GM12878 (cell line): ENCODE data around the gene TMEM30A. TPM values are rescaled to one million over a fixed set of nuclear protein-coding genes. Genes with fewer than 3 reads are reported as not detected.

Experiments
- ATAC-seq: fragments of 200-7000 bp; cut with Tn5 transposase; 3 replicates; pipeline ENCODE4 v1.9.1; 2020; ENCODE audit warnings: mild to moderate bottlenecking, moderate library complexity
- BruUV-seq: library from RNA; stranded (reverse); fragments of 400-500 nt; replicated peaks from 2 replicates; lab custom pipeline; 2021; lab: Mats Ljungman, UMichigan
- CTCF ChIA-PET: fragments of 300-600 bp; sonication (Branson Sonifier 250); formaldehyde crosslinking; extraction: SDS; loops from one replicate; lab custom pipeline; 2021; ENCODE audit warnings: inconsistent platforms; lab: Yijun Ruan, JAX
- POLR2A ChIA-PET: fragments of 350-600 bp; formaldehyde crosslinking; extraction: SDS; loops from one replicate; lab custom pipeline; 2021; ENCODE audit warnings: inconsistent platforms; lab: Charles Lee
- RAD21 ChIA-PET: fragments of 300-600 bp; sonication (Branson Sonifier 250); formaldehyde crosslinking; loops from one replicate; lab custom pipeline; 2023; ENCODE audit warnings: antibody characterized with exemption; ENCODE audit not compliant: unreplicated experiment; lab: Charles Lee
- SMC1A ChIA-PET: fragments of 300-600 bp; sonication (Branson Sonifier 250); formaldehyde crosslinking; loops from one replicate; lab custom pipeline; 2023; ENCODE audit not compliant: unreplicated experiment, uncharacterized antibody; lab: Charles Lee
- DNase-seq: peaks from one replicate; pipeline ENCODE4 v3.0.0-alpha.2; 2011; ENCODE audit warnings: low read depth, low spot score
- FAIRE-seq: peaks from 3 replicates; lab custom pipeline; 2011; peaks lifted over from hg19 to GRCh38; lab: Jason Lieb, UNC
- H2AFZ ChIP-seq: 2 replicates; pipeline ENCODE4 v1.6.0; 2011; ENCODE audit warnings: low read depth, low read length, control low read depth; ENCODE audit not compliant: control insufficient read depth
- H3K27ac ChIP-seq: 2 replicates; pipeline ENCODE4 v1.5.1; 2011; ENCODE audit warnings: control low read depth; ENCODE audit not compliant: control insufficient read depth, insufficient read depth
- H3K27me3 ChIP-seq, 2 experiments: replicated peaks in 1 of 2; 2 replicates each; pipeline versions ENCODE4 v1.6.0 to v1.6.1; 2011; ENCODE audit warnings: low read length in 1 of 2; ENCODE audit not compliant: control insufficient read depth in 2 of 2, insufficient read depth in 2 of 2
- H3K36me3 ChIP-seq, 2 experiments: 2 replicates each; pipeline ENCODE4 v1.5.1; 2011; ENCODE audit warnings: low read length in 1 of 2; ENCODE audit not compliant: control insufficient read depth in 2 of 2, insufficient read depth in 2 of 2
- H3K4me1 ChIP-seq: 2 replicates; pipeline ENCODE4 v1.6.1; 2011; ENCODE audit warnings: mild to moderate bottlenecking, low read length, moderate library complexity, mixed read lengths; ENCODE audit not compliant: control insufficient read depth, insufficient read depth
- H3K4me2 ChIP-seq: 2 replicates; pipeline ENCODE4 v1.6.0; 2011; ENCODE audit warnings: control low read depth; ENCODE audit not compliant: control insufficient read depth, insufficient read depth
- H3K4me3 ChIP-seq: fragments of 200-600 bp; sonication (generic); 2 replicates; pipeline ENCODE4 v1.5.1; 2016
- H3K79me2 ChIP-seq: 2 replicates; pipeline ENCODE4 v1.6.0; 2011; ENCODE audit warnings: low read length; ENCODE audit not compliant: control insufficient read depth, insufficient read depth
- H3K9ac ChIP-seq: 2 replicates; pipeline ENCODE4 v1.8.0; 2011; ENCODE audit warnings: low read length, control low read depth, mixed read lengths; ENCODE audit not compliant: control insufficient read depth, insufficient read depth
- H3K9me3 ChIP-seq: replicated peaks from 3 replicates; pipeline ENCODE4 v1.5.1; 2011; ENCODE audit warnings: mild to moderate bottlenecking, low read length; ENCODE audit not compliant: control insufficient read depth, insufficient read depth
- H4K20me1 ChIP-seq: 2 replicates; pipeline ENCODE4 v1.6.0; 2011; ENCODE audit not compliant: control insufficient read depth, insufficient read depth
- FOXK2 ChIP-seq: fragments of 450-650 bp; IDR thresholded peaks from 2 replicates; pipeline ENCODE4 v1.6.1; 2017; ENCODE audit warnings: mild to moderate bottlenecking, moderate library complexity
- MYC ChIP-seq: IDR thresholded peaks from 2 replicates; pipeline ENCODE4 v1.6.1; 2011; ENCODE audit warnings: mild to moderate bottlenecking, low read length, moderate library complexity, inconsistent platforms; ENCODE audit not compliant: insufficient read depth, insufficient replicate concordance, insufficient read length, severe bottlenecking
- PRDM15 ChIP-seq: fragments of 450-650 bp; formaldehyde crosslinking; IDR thresholded peaks from 2 replicates; pipeline ENCODE4 v1.4.0; 2020; ENCODE audit warnings: mild to moderate bottlenecking, moderate library complexity
- RB1 ChIP-seq: fragments of 450-650 bp; formaldehyde crosslinking; IDR thresholded peaks from 2 replicates; pipeline ENCODE4 v1.6.1; 2017; ENCODE audit warnings: mild to moderate bottlenecking, borderline replicate concordance
- SREBF2 ChIP-seq: IDR thresholded peaks from 2 replicates; pipeline ENCODE4 v1.6.1; 2012; ENCODE audit warnings: mild to moderate bottlenecking, low read length
- WRNIP1 ChIP-seq: IDR thresholded peaks from 2 replicates; pipeline ENCODE4 v1.6.1; 2011; ENCODE audit warnings: low read depth, low read length, improper control_type of control experiment, borderline replicate concordance
- WGBS: methylation state at CpG from one replicate; pipeline ENCODE4 v1.1.6; 2016; ENCODE audit warnings: low lambda C conversion rate; ENCODE audit not compliant: insufficient replicate concordance, insufficient coverage; ENCODE audit errors: missing lambda C conversion rate; 5-methylcytosine and 5-hydroxymethylcytosine counted together
- in situ Hi-C: fragments of 300-500 bp; cut with MboI; formaldehyde crosslinking; loops from 9 replicates; pipeline ENCODE4 v1.14.3; 2018; ENCODE audit warnings: mixed read lengths
- intact Hi-C: fragments of 100-400 bp; cut with micrococcal nuclease; formaldehyde crosslinking; loops from one replicate; pipeline ENCODE4 v1.14.2; 2022; ENCODE audit not compliant: unreplicated experiment
- polyA plus RNA-seq, 11 experiments: library from polyadenylated mRNA; depleted of rRNA in 4 of 11; unstranded in 6 of 11; stranded (reverse) in 5 of 11; fragments of >200 nt; fragmentation: Nextera tagmentation in 4 of 11; fragmentation: Illumina TruSeq in 1 of 11; extraction: Ambion mirVana in 4 of 11; extraction: Trizol in 1 of 11; gene quantifications; 1 replicate in 1 of 11; 2 replicates in 10 of 11; pipeline versions ENCODE4 v1.2.1 to v1.2.3, GENCODE V29; 2011 to 2016; ENCODE audit warnings: inconsistent platforms in 2 of 11, missing spikeins in 2 of 11, low read depth in 1 of 11
- total RNA-seq, 4 experiments: library from RNA; depleted of rRNA in 3 of 4; stranded (reverse); fragments of >200 nt in 3 of 4; fragmentation: Illumina TruSeq in 1 of 4; extraction: Trizol in 1 of 4; gene quantifications; 2 replicates each; pipeline versions ENCODE4 v1.2.1 to v1.2.3, GENCODE V29; 2013 to 2021

Gene TMEM30A
- total and polyA plus RNA-seq, 10 of the 15 experiments (the other 5 are each of a cell fraction or from before 2014, with no cell fraction given), result 11.9 to 61.6 (median 43.2) TPM

GRCh38 chr6:75219263-75219662 lies 65.3 kb downstream of the TMEM30A start:
- no peak for DNase-seq
- CTCF ChIA-PET, result interaction anchor here (0.6 to 2.6 kb wide), 5 partner anchors 9 to 1480 kb away, joined by 3 to 37 read pairs (median 7); no protein-coding TSS in a partner anchor
- in situ Hi-C loops, result loop anchor here (10.0 kb wide), 3 partner anchors 1234 to 1544 kb away; no protein-coding TSS in a partner anchor

More at GRCh38 chr6:75219263-75219662, 65.3 kb downstream of the TMEM30A start:
- Histone ChIP-seq H3K9me3 (no peaks in the 10 kb centered on the region), H3K27ac (no peak overlapping the region), H2AFZ (no peak overlapping the region), H3K9ac (no peak overlapping the region), H4K20me1 (no peaks in the 10 kb centered on the region), H3K4me3 (no peak overlapping the region), H3K27me3 (no peaks in the 10 kb centered on the region; a peak in 1 of 4 replicates), H3K4me2 (no peak overlapping the region), H3K79me2 (no peaks in the 10 kb centered on the region), H3K4me1 (no peaks in the 10 kb centered on the region), H3K36me3 (no peaks in the 10 kb centered on the region)
- ChIA-PET RAD21 (interaction anchor here (1.5 kb wide), 1 partner anchor 10 kb away, joined by 4 read pairs; no protein-coding TSS in a partner anchor), POLR2A (no interaction called here), SMC1A (interaction anchor here (1.2 kb wide), 1 partner anchor 11 kb away, joined by 8 read pairs; no protein-coding TSS in a partner anchor)
- TF ChIP-seq FOXK2 (no peak), WRNIP1 (no peak), MYC (no peak), PRDM15 (CRISPR knock-in tag) (no peak), SREBF2 (no peak), RB1 (no peak)
- 0% methylated on average over 3 of the region's 3 CpGs for WGBS
- no TSS peak for BruUV-seq
- no peak for ATAC-seq
- no peak for FAIRE-seq
- intact Hi-C loops, result no loop called here
